Measurements from ENCODE around the gene GFRA3. TPM values are rescaled to one million over a fixed set of nuclear protein-coding genes. Genes with fewer than 3 reads are reported as not detected.

Gene GFRA3
- total RNA-seq, 1 donor from 2014 or later = not detected

Other genes with a start within 250 kb of the GFRA3 start
- gene FAM13B, start 241.5 kb downstream of the GFRA3 start, total RNA-seq = 37.5 and 38.5 TPM in 2 replicates
- gene WNT8A, start 190.6 kb downstream of the GFRA3 start, total RNA-seq = not detected in 2 replicates
- gene NME5, start 135.2 kb downstream of the GFRA3 start, total RNA-seq = not detected in 2 replicates
- 54.6 and 62.0 TPM in 2 replicates for gene BRD8, start 96.0 kb downstream of the GFRA3 start, total RNA-seq
- 40.2 and 42.9 TPM in 2 replicates for gene KIF20A, start 95.5 kb downstream of the GFRA3 start, total RNA-seq
- gene CDC23, start 61.3 kb downstream of the GFRA3 start, total RNA-seq = 36.3 and 37.4 TPM in 2 replicates
- gene CDC25C, start 57.2 kb upstream of the GFRA3 start, total RNA-seq = 10.5 and 12.6 TPM in 2 replicates
- 21.7 and 22.1 TPM in 2 replicates for gene FAM53C, start 63.6 kb upstream of the GFRA3 start, total RNA-seq
- 60.6 and 61.3 TPM in 2 replicates for gene KDM3B, start 78.1 kb upstream of the GFRA3 start, total RNA-seq
- 2.6 and 3.0 TPM in 2 replicates for gene REEP2, start 164.4 kb upstream of the GFRA3 start, total RNA-seq
- 7.5 TPM in 2 replicates for gene EGR1, start 190.9 kb upstream of the GFRA3 start, total RNA-seq